Kidney capillary endothelial cell (primary cell): ENCODE measurements around the gene TP63.

Experiments
- DNase-seq: peaks from one replicate; pipeline ENCODE4 v3.0.0-alpha.2; 2018; ENCODE audit warnings: low spot score

The TP63 gene

GRCh38 chr3:189685291-189685690, 54.1 kb downstream of the TP63 start:
- DNase-seq = no peak

- DNase-seq = peak; percentile 7
Measured at GRCh38 chr3:189685860-189686259, 54.7 kb downstream of the TP63 start.

GRCh38 chr3:189687475-189687874, 56.3 kb downstream of the TP63 start:
- no peak for DNase-seq

- no peak for DNase-seq
Measured at GRCh38 chr3:189688262-189688661, 57.1 kb downstream of the TP63 start.

- no peak for DNase-seq
Measured at GRCh38 chr3:189689625-189690024, 58.4 kb downstream of the TP63 start.

- DNase-seq = no peak
Measured at GRCh38 chr3:189690237-189690636, 59.0 kb downstream of the TP63 start.

- no peak for DNase-seq
Measured at GRCh38 chr3:189690672-189691071, 59.5 kb downstream of the TP63 start.

GRCh38 chr3:189695400-189695799, 64.2 kb downstream of the TP63 start:
- no peak for DNase-seq

GRCh38 chr3:189698811-189699210, 67.6 kb downstream of the TP63 start:
- DNase-seq = no peak

- DNase-seq = no peak
Measured at GRCh38 chr3:189699885-189700284, 68.7 kb downstream of the TP63 start.

- no peak for DNase-seq
Measured at GRCh38 chr3:189702066-189702646, 71.0 kb downstream of the TP63 start.

- no peak for DNase-seq
Measured at GRCh38 chr3:189703865-189704264, 72.7 kb downstream of the TP63 start.

- DNase-seq = no peak
Measured at GRCh38 chr3:189708375-189708774, 77.2 kb downstream of the TP63 start.

GRCh38 chr3:189710620-189711402, 79.6 kb downstream of the TP63 start:
- peak; percentile 78 for DNase-seq

- no peak for DNase-seq
Measured at GRCh38 chr3:189712906-189713483, 81.8 kb downstream of the TP63 start.

GRCh38 chr3:189714991-189715961, 84.1 kb downstream of the TP63 start:
- DNase-seq = peak; percentile 41

GRCh38 chr3:189718215-189718614, 87.0 kb downstream of the TP63 start:
- no peak for DNase-seq

GRCh38 chr3:189720736-189721417, 89.7 kb downstream of the TP63 start:
- DNase-seq = no peak

GRCh38 chr3:189721873-189722665, 90.9 kb downstream of the TP63 start:
- no peak for DNase-seq

- DNase-seq = no peak
Measured at GRCh38 chr3:189724356-189724755, 93.2 kb downstream of the TP63 start.

- no peak for DNase-seq
Measured at GRCh38 chr3:189726277-189726676, 95.1 kb downstream of the TP63 start.
